ENCODE data around the gene UGT2B11.
"Not testable (repeated sequence)": the region's sequence is repeated elsewhere in the genome, so short reads cannot be mapped to it uniquely, and the experiment has no call there.

UGT2B11 gene

GRCh38 chr4:69167300-69167699 lies 47.2 kb downstream of the UGT2B11 start:
- H3K27me3 ChIP-seq (ENCODE audit: control insufficient read depth, insufficient read depth, low read length): no peaks in the 10 kb centered on the region
- no peak overlapping the region for H3K9ac ChIP-seq
- no peaks in the 10 kb centered on the region for H3K9me3 ChIP-seq (ENCODE audit: control insufficient read depth, low read length)
- H3K4me1 ChIP-seq: no peaks in the 10 kb centered on the region
- no peak overlapping the region for H2AFZ ChIP-seq
- no peak for TF ChIP-seq CTCF (IDR thresholded peaks at IDR 0.05)
- H3K4me3 ChIP-seq (ENCODE audit: low read depth, low read length): no peak overlapping the region
- no peaks in the 10 kb centered on the region for H3K36me3 ChIP-seq (ENCODE audit: control insufficient read depth, insufficient read depth, low read length)
- H3K4me2 ChIP-seq (ENCODE audit: low read length): no peak overlapping the region
- H3K27ac ChIP-seq: no peak overlapping the region
- H3K79me2 ChIP-seq: no peaks in the 10 kb centered on the region

- H3K36me3 ChIP-seq (ENCODE audit: control insufficient read depth, insufficient read depth, low read length); H3K4me2 ChIP-seq (ENCODE audit: low read length); H3K9ac ChIP-seq; H3K79me2 ChIP-seq; H3K27me3 ChIP-seq (ENCODE audit: control insufficient read depth, insufficient read depth, low read length); H3K27ac ChIP-seq; H2AFZ ChIP-seq; H3K4me1 ChIP-seq; H3K9me3 ChIP-seq (ENCODE audit: control insufficient read depth, low read length); H3K4me3 ChIP-seq (ENCODE audit: low read depth, low read length): not testable (repeated sequence)
Measured at GRCh38 chr4:69166376-69166775, 48.2 kb downstream of the UGT2B11 start.

DNA sequence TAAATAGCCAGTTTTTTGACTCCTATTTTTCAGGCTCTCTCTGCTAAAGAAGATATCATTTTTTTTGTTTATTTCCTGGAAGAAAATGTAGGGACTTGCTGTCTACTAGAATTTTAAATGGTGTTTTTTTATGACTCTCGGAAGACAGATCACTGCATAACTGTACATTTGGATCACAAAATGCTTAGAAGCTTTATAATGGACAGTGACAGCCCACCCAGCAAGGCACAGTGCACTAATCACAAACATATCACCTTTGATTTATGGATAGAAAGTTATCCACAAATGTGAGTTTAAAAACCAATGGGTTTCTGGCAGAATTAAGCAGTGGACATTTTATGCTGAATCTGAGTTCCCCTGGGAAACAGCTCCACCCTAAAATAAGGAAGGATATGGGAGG lies 48.8 kb downstream of the UGT2B11 start:
- not testable (repeated sequence) for H3K79me2 ChIP-seq; H3K9me3 ChIP-seq (ENCODE audit: control insufficient read depth, low read length); H3K4me2 ChIP-seq (ENCODE audit: low read length); H3K27me3 ChIP-seq (ENCODE audit: control insufficient read depth, insufficient read depth, low read length); H3K36me3 ChIP-seq (ENCODE audit: control insufficient read depth, insufficient read depth, low read length); H3K4me3 ChIP-seq (ENCODE audit: low read depth, low read length); H2AFZ ChIP-seq; H3K9ac ChIP-seq; H3K27ac ChIP-seq; H3K4me1 ChIP-seq

DNA sequence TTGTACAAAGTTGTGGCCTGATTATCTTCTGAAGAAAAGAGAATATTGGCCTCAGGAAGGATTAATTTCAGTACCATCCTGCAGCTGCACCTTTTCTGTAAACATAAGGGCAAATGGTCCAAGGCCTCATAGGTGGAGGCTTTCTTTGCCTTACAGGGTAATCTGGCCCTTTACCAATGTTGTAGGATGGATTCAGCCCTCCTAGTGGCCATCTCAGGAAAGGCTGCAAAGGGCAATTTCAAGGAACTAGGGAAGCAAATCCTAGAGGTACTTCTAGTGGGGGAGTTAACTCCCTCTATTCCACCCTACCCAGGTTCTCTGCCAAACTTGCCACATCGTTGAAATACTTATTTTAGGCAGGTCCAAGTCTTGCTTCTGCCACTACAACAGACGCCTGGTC lies 57.6 kb downstream of the UGT2B11 start:
- Histone ChIP-seq H3K4me3 (ENCODE audit: low read depth, low read length) (no peak overlapping the region), H3K27ac (no peak overlapping the region), H3K9ac (no peak overlapping the region), H3K4me1 (no peaks in the 10 kb centered on the region), H3K36me3 (ENCODE audit: control insufficient read depth, insufficient read depth, low read length) (no peaks in the 10 kb centered on the region), H3K9me3 (ENCODE audit: control insufficient read depth, low read length) (no peaks in the 10 kb centered on the region), H3K79me2 (no peaks in the 10 kb centered on the region), H3K4me2 (ENCODE audit: low read length) (no peak overlapping the region), H2AFZ (no peak overlapping the region), H3K27me3 (ENCODE audit: control insufficient read depth, insufficient read depth, low read length) (no peaks in the 10 kb centered on the region)
- no peak for TF ChIP-seq CTCF (IDR thresholded peaks at IDR 0.05)

DNA sequence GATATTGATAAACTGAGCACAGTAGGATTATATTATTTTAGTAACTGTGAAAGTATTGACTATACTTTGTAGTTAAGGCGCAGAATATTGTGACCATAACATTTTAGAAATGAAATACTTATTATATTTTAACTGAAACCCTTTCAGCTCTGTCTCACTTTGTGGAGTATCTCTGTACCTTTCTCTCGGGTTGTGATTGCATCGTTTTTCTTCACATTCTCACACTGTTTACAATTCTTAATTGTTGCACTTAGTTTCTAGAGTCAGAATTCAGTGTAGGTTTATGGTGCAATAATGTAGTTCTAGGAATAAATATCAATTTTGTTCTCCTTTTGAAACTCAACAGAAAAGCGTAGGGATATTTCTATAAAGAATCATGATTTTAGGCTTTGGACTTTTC lies 60.5 kb downstream of the UGT2B11 start:
- no peak overlapping the region for H2AFZ ChIP-seq
- H3K4me2 ChIP-seq (ENCODE audit: low read length): no peak overlapping the region
- H3K9me3 ChIP-seq (ENCODE audit: control insufficient read depth, low read length): no peaks in the 10 kb centered on the region
- H3K4me3 ChIP-seq (ENCODE audit: low read depth, low read length): no peak overlapping the region
- no peaks in the 10 kb centered on the region for H3K27me3 ChIP-seq (ENCODE audit: control insufficient read depth, insufficient read depth, low read length)
- no peak for TF ChIP-seq CTCF (IDR thresholded peaks at IDR 0.05)
- no peaks in the 10 kb centered on the region for H3K79me2 ChIP-seq
- no peaks in the 10 kb centered on the region for H3K36me3 ChIP-seq (ENCODE audit: control insufficient read depth, insufficient read depth, low read length)
- H3K27ac ChIP-seq: no peak overlapping the region
- no peak overlapping the region for H3K9ac ChIP-seq
- H3K4me1 ChIP-seq: no peaks in the 10 kb centered on the region
